NCI-H1436 (cell line): ENCODE measurements around the gene HEXIM1.

Source experiments
- DNase-seq: peaks from one replicate; lab custom pipeline; 2025; lab: John Stamatoyannopoulos, UW

HEXIM1 gene

GRCh38 chr17:45148183-45149036 lies at the start of gene HEXIM1:
TSS of gene HEXIM1 (plus strand) at chr17:45148475. CDS start at chr17:45149191, 716 bp downstream.
- DNase-seq, result peak; percentile 100

- DNase-seq, result peak; percentile 74
Observed at GRCh38 chr17:45098869-45099616, 49.2 kb upstream of the HEXIM1 start.

- DNase-seq, result no peak
Observed at GRCh38 chr17:45101546-45101882, 46.8 kb upstream of the HEXIM1 start.

- DNase-seq, result no peak
Observed at GRCh38 chr17:45101883-45102811, 46.1 kb upstream of the HEXIM1 start.

GRCh38 chr17:45102856-45103255 lies 45.4 kb upstream of the HEXIM1 start:
- no peak for DNase-seq

GRCh38 chr17:45103269-45103795 lies 44.9 kb upstream of the HEXIM1 start:
- DNase-seq, result no peak

GRCh38 chr17:45104029-45104428 lies 44.2 kb upstream of the HEXIM1 start:
- no peak for DNase-seq

- DNase-seq, result no peak
Observed at GRCh38 chr17:45104497-45104896, 43.8 kb upstream of the HEXIM1 start.

- no peak for DNase-seq
Observed at GRCh38 chr17:45104907-45105624, 43.2 kb upstream of the HEXIM1 start.

GRCh38 chr17:45106096-45106495 lies 42.2 kb upstream of the HEXIM1 start:
- DNase-seq, result no peak

- no peak for DNase-seq
Observed at GRCh38 chr17:45106582-45106981, 41.7 kb upstream of the HEXIM1 start.

- no peak for DNase-seq
Observed at GRCh38 chr17:45107293-45108010, 40.8 kb upstream of the HEXIM1 start.

GRCh38 chr17:45108051-45108450 lies 40.2 kb upstream of the HEXIM1 start:
- DNase-seq, result no peak

GRCh38 chr17:45108595-45109521 lies 39.4 kb upstream of the HEXIM1 start:
- DNase-seq, result no peak

GRCh38 chr17:45110676-45111611 lies 37.3 kb upstream of the HEXIM1 start:
- no peak for DNase-seq

- no peak for DNase-seq
Observed at GRCh38 chr17:45111850-45112249, 36.4 kb upstream of the HEXIM1 start.

- no peak for DNase-seq
Observed at GRCh38 chr17:45112559-45113423, 35.5 kb upstream of the HEXIM1 start.

- DNase-seq, result no peak
Observed at GRCh38 chr17:45113424-45113754, 34.9 kb upstream of the HEXIM1 start.
